ENCODE results near the gene SGPL1.

SGPL1 gene

GRCh38 chr10:70885931-70886903 lies 70.5 kb downstream of the SGPL1 start:
- no peak for DNase-seq

GRCh38 chr10:70886921-70887665 lies 71.3 kb downstream of the SGPL1 start:
- no peak for DNase-seq

- DNase-seq = peak; percentile 83
Observed at GRCh38 chr10:70887804-70888800, 72.4 kb downstream of the SGPL1 start, which contains the start of gene PCBD1. Gene PCBD1, minus strand, starts transcription at chr10:70888565. Its CDS starts 32 bp downstream, at chr10:70888533.

DNA sequence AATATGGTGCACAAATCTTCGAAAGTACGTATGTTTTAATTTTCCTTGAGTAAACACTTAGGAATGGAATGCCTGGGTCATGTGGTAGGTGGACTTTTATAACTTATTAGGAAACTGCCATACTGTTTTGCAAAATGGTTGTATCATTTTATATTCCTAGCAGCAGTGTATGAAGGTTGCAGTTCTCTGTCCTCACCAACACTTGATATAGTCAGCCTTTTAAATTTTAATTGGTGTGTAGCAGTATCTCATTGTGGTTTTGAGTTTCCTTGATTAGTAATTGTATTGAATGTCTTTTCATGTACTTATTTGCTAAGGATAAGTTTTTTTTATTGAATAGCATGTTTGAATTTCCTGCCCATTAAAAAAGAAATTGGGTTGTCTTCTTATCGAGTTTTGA lies 73.5 kb downstream of the SGPL1 start:
- DNase-seq = no peak

GRCh38 chr10:70890917-70891431 lies 75.2 kb downstream of the SGPL1 start:
- DNase-seq = no peak

DNA sequence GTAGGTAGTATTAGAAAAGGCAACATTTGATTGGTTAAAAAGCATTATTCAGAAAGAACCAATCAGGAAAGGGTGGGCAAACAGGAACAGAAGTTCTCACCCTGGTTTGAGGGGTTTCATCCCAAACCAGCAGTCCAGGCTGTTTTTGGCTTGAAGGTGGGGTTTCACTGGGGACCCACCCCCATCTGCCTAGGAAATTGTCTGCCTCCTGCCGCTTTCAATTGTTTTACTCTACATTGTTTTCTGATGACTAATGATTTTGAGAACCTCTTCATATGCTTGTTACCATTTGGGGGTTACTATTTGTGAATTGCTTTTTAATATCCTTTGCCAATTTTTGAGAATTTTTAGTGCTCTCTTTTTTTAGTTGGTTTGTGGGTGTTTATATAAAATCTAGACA lies 75.9 kb downstream of the SGPL1 start:
- DNase-seq = peak; percentile 54

DNA sequence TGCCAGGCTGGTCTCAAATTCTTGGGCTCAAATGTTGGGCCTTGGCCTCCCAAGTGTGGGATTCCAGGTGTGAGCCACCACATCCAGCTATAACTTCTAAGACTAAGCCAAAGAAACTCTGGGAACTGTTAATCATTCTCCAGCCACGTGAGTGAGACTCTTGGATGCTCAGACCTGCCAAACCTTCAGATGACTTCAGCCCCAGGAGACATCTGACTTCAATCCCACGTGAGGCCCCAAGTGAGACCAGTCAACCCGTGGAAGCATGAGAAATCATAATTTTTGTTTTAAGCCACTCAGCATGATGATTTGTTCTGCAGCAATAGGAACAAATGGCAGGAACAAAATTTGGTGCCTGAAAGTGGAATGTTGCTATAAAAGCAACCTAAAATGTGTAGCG lies 76.9 kb downstream of the SGPL1 start:
- DNase-seq = no peak

DNA sequence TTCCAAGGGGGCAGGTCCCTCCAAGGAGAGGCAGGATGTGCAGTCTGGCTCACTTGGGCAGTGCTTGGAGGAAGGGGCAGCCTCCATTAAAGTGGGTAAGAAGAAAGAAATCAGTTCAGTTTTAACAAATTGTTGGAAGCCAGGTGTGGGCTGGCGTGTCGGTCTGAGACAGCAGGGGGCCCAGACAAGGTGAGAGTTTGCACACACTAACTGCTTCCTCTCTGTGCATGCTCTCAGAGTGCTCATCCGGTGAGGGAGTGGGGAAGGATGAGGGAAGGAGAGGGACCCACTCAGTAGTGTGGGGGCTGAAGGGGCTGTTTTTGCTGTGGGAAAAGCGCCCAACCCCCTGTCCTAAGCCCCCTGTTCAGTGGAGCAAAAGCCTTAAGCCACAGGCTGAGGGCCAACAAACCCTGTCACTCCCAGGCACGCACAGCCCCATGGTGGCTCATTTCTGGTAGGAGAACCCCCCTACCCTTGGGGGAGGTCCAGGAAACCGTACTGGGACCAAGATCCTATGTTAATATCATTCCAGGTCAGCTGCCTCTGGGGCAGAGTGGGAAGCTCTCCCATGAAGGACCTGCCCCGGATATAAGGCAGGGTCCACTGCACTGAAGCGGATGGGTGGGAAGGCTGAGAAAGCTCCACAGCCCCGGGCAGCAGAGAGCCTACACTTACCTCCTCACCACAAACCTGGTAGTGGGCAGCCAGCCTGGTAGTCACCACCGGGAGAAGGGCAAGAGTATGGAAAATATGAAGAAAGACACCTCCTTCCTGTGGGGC lies 77.7 kb downstream of the SGPL1 start:
- no peak for DNase-seq

GRCh38 chr10:70894416-70894815 lies 78.7 kb downstream of the SGPL1 start:
- no peak for DNase-seq

- DNase-seq = no peak
Observed at GRCh38 chr10:70896551-70896950, 80.8 kb downstream of the SGPL1 start.

DNA sequence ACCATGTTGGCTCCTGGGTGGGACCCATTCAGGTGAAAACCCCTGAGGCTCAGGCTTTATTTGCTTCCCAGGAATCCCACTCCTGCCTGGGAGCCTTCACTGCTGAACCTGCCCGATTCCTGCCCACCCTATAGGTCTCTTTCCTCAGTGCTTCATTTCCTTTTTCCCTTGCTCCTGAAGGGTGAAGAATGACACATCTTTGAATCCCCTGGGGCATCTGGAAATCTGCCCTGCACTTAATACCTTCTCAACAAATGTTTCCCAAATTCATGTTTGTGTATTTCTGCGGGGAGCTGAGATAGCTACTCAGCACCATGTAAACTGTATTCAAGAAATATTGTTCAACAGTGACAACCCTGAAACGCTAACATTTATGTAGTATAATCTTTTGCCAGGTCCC lies 82.9 kb downstream of the SGPL1 start:
- DNase-seq = no peak

- DNase-seq = no peak
Observed at GRCh38 chr10:70899096-70899495, 83.3 kb downstream of the SGPL1 start.

- no peak for DNase-seq
Observed at GRCh38 chr10:70901276-70901878, 85.6 kb downstream of the SGPL1 start.

GRCh38 chr10:70902661-70903261 lies 87.0 kb downstream of the SGPL1 start:
- DNase-seq = no peak

GRCh38 chr10:70903262-70903921 lies 87.6 kb downstream of the SGPL1 start:
- DNase-seq = peak; percentile 59

DNA sequence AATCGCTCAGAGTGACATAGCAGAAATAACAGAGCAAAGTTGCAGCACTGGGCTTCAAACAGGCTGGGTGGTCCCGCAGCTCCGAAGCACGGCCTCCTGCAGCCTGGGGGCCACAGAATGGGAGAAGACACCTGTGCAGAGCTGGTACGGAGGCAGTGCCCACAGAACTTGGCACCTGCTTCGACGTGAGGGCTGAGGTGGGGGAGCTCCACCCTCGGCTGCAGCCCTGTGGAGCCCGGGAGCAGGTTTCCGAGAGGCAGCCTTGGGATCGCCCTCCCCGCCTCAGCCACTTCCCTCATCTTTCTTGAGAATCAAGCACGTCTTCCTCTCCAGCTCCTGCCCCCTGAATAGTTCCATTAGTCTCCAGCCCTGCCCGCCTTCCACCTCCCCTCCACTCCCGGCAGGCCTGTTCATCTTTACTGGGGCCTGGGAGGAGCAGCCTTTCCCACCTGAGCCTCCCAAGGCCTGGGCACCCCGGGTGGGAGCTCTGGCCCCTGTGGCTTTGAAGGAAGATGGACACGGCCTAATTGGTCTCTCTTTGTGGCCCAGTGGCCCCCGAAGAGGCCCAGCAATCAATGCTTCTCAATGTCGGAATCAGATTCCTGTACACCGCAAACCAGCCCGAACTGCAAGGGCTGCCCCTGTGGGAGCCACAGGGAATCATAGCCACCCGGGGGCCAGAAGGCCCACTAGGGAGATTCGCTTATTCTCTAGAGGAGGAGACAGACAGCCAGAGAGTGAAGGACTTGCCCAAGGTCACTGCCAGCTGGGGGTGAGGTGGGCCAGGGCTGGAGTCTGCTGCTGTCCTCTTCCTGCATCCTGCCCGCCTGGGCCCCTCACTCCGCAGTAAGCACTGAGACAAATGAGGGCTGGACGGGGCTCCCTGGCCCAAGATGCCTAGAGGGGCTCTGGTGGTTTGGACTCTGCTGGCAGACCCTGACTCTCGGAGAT lies 89.6 kb downstream of the SGPL1 start:
- DNase-seq = no peak

DNA sequence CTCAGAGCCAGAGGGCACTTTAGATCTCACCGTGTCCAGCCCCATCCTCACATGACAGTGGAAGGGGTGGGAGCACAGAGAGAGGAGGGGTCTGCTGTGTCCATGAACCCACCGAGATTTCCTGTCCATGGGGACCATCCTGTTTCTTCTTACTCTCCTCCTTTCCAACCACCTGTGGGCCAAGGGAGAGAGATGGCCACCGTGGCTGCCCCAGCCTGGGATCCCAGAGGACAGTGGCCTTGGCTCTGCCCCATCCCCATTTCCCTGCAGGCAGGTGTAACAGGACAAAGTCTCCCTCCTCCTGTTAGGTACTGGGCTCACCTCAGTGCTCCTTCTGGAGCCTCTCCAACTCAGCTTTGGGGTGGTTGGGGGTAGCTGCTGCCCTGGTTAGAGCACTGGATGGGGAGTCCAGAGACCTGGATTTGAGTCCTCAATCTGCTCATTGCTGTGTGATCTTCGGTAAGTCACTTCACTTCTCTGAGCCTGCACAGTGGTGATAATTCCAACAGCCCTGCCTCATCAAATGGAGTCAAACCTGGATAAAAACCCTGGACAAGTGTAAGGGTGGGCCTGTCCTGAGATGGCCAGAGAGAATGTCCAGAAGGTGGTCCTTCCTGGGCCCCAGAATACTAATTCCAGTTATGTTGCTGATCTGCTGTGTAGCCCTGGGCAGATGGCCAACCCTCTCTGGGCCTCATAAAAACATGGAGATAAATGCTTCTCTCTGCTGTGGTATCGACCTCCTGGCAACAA lies 90.5 kb downstream of the SGPL1 start:
- no peak for DNase-seq
